Fibroblast of lung (primary cell): ENCODE results near the gene PSME3.

ENCODE experiments used
- EZH2 ChIP-seq: IDR thresholded peaks from 2 replicates; pipeline ENCODE4 v1.5.1; 2012; ENCODE audit warnings: low read length, control low read depth, mild to moderate bottlenecking; ENCODE audit errors: missing control alignments
- TF ChIP-seq, protein P1 (sequence below), 2 donors: IDR thresholded peaks in 1 of 2; conservative IDR thresholded peaks in 1 of 2; 1 replicate in 1 of 2; 2 replicates in 1 of 2; pipeline ENCODE4 v1.5.1; 2011 to 2012; ENCODE audit warnings: low read length in 2 of 2, control low read depth in 1 of 2, inconsistent platforms in 1 of 2, low read depth in 1 of 2, mild to moderate bottlenecking in 1 of 2

DNA sequence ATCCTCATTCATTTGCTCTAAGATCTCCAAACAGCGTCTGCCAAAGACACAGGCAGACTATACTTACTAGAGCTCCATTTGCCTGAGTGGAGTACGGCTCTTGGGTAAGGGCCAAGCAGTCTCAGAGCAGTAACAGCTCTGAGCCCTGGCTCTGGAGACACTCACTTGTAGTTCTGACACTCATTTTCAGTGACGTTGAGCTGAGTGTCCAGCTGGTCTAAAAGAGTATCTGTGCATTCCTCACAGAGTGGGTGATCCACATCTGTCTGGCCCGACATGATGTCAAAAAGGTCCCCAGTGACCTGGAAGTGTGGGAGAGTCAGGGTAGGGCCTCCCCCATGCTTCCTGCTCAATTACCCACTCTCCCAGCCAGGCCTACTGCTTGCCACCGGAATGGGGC lies 14.8 kb upstream of the PSME3 start:
- TF ChIP-seq, protein P1, sequence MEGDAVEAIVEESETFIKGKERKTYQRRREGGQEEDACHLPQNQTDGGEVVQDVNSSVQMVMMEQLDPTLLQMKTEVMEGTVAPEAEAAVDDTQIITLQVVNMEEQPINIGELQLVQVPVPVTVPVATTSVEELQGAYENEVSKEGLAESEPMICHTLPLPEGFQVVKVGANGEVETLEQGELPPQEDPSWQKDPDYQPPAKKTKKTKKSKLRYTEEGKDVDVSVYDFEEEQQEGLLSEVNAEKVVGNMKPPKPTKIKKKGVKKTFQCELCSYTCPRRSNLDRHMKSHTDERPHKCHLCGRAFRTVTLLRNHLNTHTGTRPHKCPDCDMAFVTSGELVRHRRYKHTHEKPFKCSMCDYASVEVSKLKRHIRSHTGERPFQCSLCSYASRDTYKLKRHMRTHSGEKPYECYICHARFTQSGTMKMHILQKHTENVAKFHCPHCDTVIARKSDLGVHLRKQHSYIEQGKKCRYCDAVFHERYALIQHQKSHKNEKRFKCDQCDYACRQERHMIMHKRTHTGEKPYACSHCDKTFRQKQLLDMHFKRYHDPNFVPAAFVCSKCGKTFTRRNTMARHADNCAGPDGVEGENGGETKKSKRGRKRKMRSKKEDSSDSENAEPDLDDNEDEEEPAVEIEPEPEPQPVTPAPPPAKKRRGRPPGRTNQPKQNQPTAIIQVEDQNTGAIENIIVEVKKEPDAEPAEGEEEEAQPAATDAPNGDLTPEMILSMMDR (conservative IDR thresholded peaks at IDR 0.05 in 1 of 2, IDR thresholded peaks at IDR 0.05 in 1 of 2; ENCODE audit: low read depth in 1 of 2, low read length in 2 of 2), result no peak
- no peak for TF ChIP-seq EZH2
